GM18507 (cell line): ENCODE measurements around the gene KANTR.
A peak's percentile ranks its signal among the peaks of the same experiment; 100 is the strongest.
"Not testable (repeated sequence)": the region's sequence is repeated elsewhere in the genome, so short reads cannot be mapped to it uniquely, and the experiment has no call there.

Source experiments
- DNase-seq: peaks from one replicate; pipeline ENCODE4 v3.0.0; 2011; ENCODE audit warnings: low read depth; ENCODE audit not compliant: insufficient read length; ENCODE audit errors: extremely low spot score
- FAIRE-seq: peaks from 2 replicates; lab custom pipeline; 2011; peaks lifted over from hg19 to GRCh38; lab: Jason Lieb, UNC

KANTR gene

GRCh38 chrX:53116101-53116500 lies 22.2 kb downstream of the KANTR start:
- DNase-seq (no peak), FAIRE-seq (no peak)

GRCh38 chrX:53122013-53122412 lies 28.1 kb downstream of the KANTR start:
- FAIRE-seq (no peak), DNase-seq (no peak)

- FAIRE-seq (no peak), DNase-seq (no peak)
These were observed 31.6 kb downstream of the KANTR start for GRCh38 chrX:53125506-53125905.

GRCh38 chrX:53126377-53126776 lies 32.4 kb downstream of the KANTR start:
- no peak for DNase-seq
- no peak for FAIRE-seq

GRCh38 chrX:53128097-53128749 lies 34.3 kb downstream of the KANTR start:
- no peak for DNase-seq
- no peak for FAIRE-seq

GRCh38 chrX:53133400-53133799 lies 39.5 kb downstream of the KANTR start:
- DNase-seq = no peak

GRCh38 chrX:53135581-53135980 lies 41.6 kb downstream of the KANTR start:
- FAIRE-seq = no peak

More at GRCh38 chrX:53133400-53133799, 39.5 kb downstream of the KANTR start:
- FAIRE-seq = no peak

GRCh38 chrX:53153581-53153980 lies 59.6 kb downstream of the KANTR start:
- peak; percentile 45 for FAIRE-seq

More at GRCh38 chrX:53135581-53135980, 41.6 kb downstream of the KANTR start:
- DNase-seq = no peak

GRCh38 chrX:53155512-53156206 lies 61.7 kb downstream of the KANTR start:
- no peak for DNase-seq
- no peak for FAIRE-seq

More at GRCh38 chrX:53153581-53153980, 59.6 kb downstream of the KANTR start:
- no peak for DNase-seq

GRCh38 chrX:53156207-53156596 lies 62.3 kb downstream of the KANTR start:
- DNase-seq (no peak), FAIRE-seq (no peak)

GRCh38 chrX:53159184-53159583 lies 65.2 kb downstream of the KANTR start:
- DNase-seq = no peak

GRCh38 chrX:53160297-53160983 lies 66.5 kb downstream of the KANTR start:
- FAIRE-seq = no peak

More at GRCh38 chrX:53159184-53159583, 65.2 kb downstream of the KANTR start:
- no peak for FAIRE-seq

GRCh38 chrX:53163436-53163835 lies 69.5 kb downstream of the KANTR start:
- FAIRE-seq = no peak
- DNase-seq = no peak

More at GRCh38 chrX:53160297-53160983, 66.5 kb downstream of the KANTR start:
- no peak for DNase-seq

- not testable (repeated sequence) for DNase-seq
- FAIRE-seq = peak; percentile 29
These were observed 70.6 kb downstream of the KANTR start for GRCh38 chrX:53164566-53164965.

- FAIRE-seq (no peak), DNase-seq (no peak)
These were observed 72.2 kb downstream of the KANTR start for GRCh38 chrX:53166103-53166502.

GRCh38 chrX:53171356-53171755 lies 77.4 kb downstream of the KANTR start:
- FAIRE-seq = no peak
- no peak for DNase-seq
